Bone marrow (tissue), 2 donors: ENCODE measurements around the gene CLSTN2.

Experiments used
- DNase-seq, 2 donors: peaks; one replicate each; lab custom pipeline; 2025; lab: John Stamatoyannopoulos, UW

CLSTN2 gene

GRCh38 chr3:140187656-140188221 is 252.8 kb downstream of the CLSTN2 start:
- DNase-seq: no peak

- no peak for DNase-seq
Observed at GRCh38 chr3:140188285-140188684, 253.3 kb downstream of the CLSTN2 start.

- no peak for DNase-seq
Observed at GRCh38 chr3:140189267-140189666, 254.3 kb downstream of the CLSTN2 start.

GRCh38 chr3:140189976-140190375 is 255.0 kb downstream of the CLSTN2 start:
- no peak for DNase-seq

GRCh38 chr3:140196970-140197369 is 262.0 kb downstream of the CLSTN2 start:
- no peak for DNase-seq

- DNase-seq: no peak
Observed at GRCh38 chr3:140198242-140198641, 263.3 kb downstream of the CLSTN2 start.

GRCh38 chr3:140199008-140199407 is 264.0 kb downstream of the CLSTN2 start:
- DNase-seq: no peak

GRCh38 chr3:140199743-140200142 is 264.8 kb downstream of the CLSTN2 start:
- DNase-seq: no peak

- no peak for DNase-seq
Observed at GRCh38 chr3:140203510-140203909, 268.5 kb downstream of the CLSTN2 start.

GRCh38 chr3:140204271-140204984 is 269.4 kb downstream of the CLSTN2 start:
- no peak for DNase-seq

GRCh38 chr3:140205598-140205997 is 270.6 kb downstream of the CLSTN2 start:
- DNase-seq: no peak

GRCh38 chr3:140206196-140207040 is 271.4 kb downstream of the CLSTN2 start:
- no peak for DNase-seq

GRCh38 chr3:140207541-140207940 is 272.6 kb downstream of the CLSTN2 start:
- DNase-seq: no peak

GRCh38 chr3:140216249-140216648 is 281.3 kb downstream of the CLSTN2 start:
- DNase-seq: no peak

- DNase-seq: no peak
Observed at GRCh38 chr3:140219291-140219690, 284.3 kb downstream of the CLSTN2 start.

- no peak for DNase-seq
Observed at GRCh38 chr3:140219923-140220452, 285.0 kb downstream of the CLSTN2 start.

GRCh38 chr3:140223197-140223596 is 288.2 kb downstream of the CLSTN2 start:
- no peak for DNase-seq

GRCh38 chr3:140223631-140224030 is 288.6 kb downstream of the CLSTN2 start:
- DNase-seq: no peak

GRCh38 chr3:140224307-140224706 is 289.3 kb downstream of the CLSTN2 start:
- no peak for DNase-seq

GRCh38 chr3:140225996-140226395 is 291.0 kb downstream of the CLSTN2 start:
- DNase-seq: no peak

GRCh38 chr3:140233702-140234101 is 298.7 kb downstream of the CLSTN2 start:
- no peak for DNase-seq

- no peak for DNase-seq
Observed at GRCh38 chr3:140234256-140234655, 299.3 kb downstream of the CLSTN2 start.
